K562 (cell line): ENCODE measurements around the gene PDZD2. TPM values are rescaled to one million over a fixed set of nuclear protein-coding genes. Genes with fewer than 3 reads are reported as not detected.

Experiments
- ATAC-seq: fragments of 200-7000 bp; cut with Tn5 transposase; 3 replicates; pipeline ENCODE4 v1.9.1; 2020; ENCODE audit warnings: moderate library complexity
- BruUV-seq: library from RNA; stranded (reverse); fragments of 400-500 nt; replicated peaks from 2 replicates; lab custom pipeline; 2021; lab: Mats Ljungman, UMichigan
- CTCF ChIA-PET: fragments of 300-600 bp; formaldehyde crosslinking; extraction: SDS; loops from one replicate; lab custom pipeline; 2021; ENCODE audit warnings: low intra/inter-chr PET ratio; lab: Yijun Ruan, JAX
- POLR2A ChIA-PET: fragments of 300-600, 350-650 bp; sonication (Branson Sonifier 250); formaldehyde crosslinking; extraction: SDS; loops from one replicate; lab custom pipeline; 2021; ENCODE audit warnings: antibody characterized with exemption, inconsistent platforms; lab: Yijun Ruan, JAX
- DNase-seq, 4 experiments: peaks; one replicate each; pipeline versions ENCODE4 v3.0.0 to v3.0.0-alpha.2; 2011 to 2018; ENCODE audit warnings: low spot score in 3 of 4, mixed read lengths in 3 of 4; ENCODE audit errors: extremely low read depth in 1 of 4
- FAIRE-seq: peaks from 2 replicates; lab custom pipeline; 2011; peaks lifted over from hg19 to GRCh38; lab: Jason Lieb, UNC
- H2AFZ ChIP-seq: 2 replicates; pipeline ENCODE4 v1.6.0; 2011; ENCODE audit warnings: low read depth, low read length, control low read depth, inconsistent platforms
- H3K27ac ChIP-seq: fragments of 200-600 bp; 3 replicates; pipeline ENCODE4 v1.8.0; 2011; ENCODE audit warnings: low read depth, mild to moderate bottlenecking, control low read depth, inconsistent platforms, low read length, moderate library complexity, mixed read lengths; ENCODE audit errors: extremely low read depth
- H3K27me3 ChIP-seq, 2 experiments: fragments of 300-600 bp in 1 of 2; 2 replicates in 1 of 2; 3 replicates in 1 of 2; pipeline versions ENCODE4 v1.6.0 to v1.8.0; 2011; ENCODE audit warnings: inconsistent platforms in 2 of 2, low read length in 2 of 2, mild to moderate bottlenecking in 1 of 2, mixed read lengths in 1 of 2, moderate library complexity in 1 of 2; ENCODE audit not compliant: control insufficient read depth in 2 of 2, insufficient read depth in 2 of 2
- H3K36me3 ChIP-seq: fragments of 300-600 bp; 3 replicates; pipeline ENCODE4 v1.8.0; 2011; ENCODE audit warnings: mild to moderate bottlenecking, low read length, inconsistent platforms; ENCODE audit not compliant: control insufficient read depth, insufficient read depth
- H3K4me1 ChIP-seq, 2 experiments: fragments of 200-600 bp in 1 of 2; replicated peaks in 1 of 2; 2 replicates in 1 of 2; 3 replicates in 1 of 2; pipeline versions ENCODE4 v1.5.1 to v1.8.0; 2011; ENCODE audit warnings: inconsistent platforms in 2 of 2, low read length in 2 of 2, mild to moderate bottlenecking in 1 of 2, mixed read lengths in 1 of 2, moderate library complexity in 1 of 2; ENCODE audit not compliant: control insufficient read depth in 2 of 2, insufficient read depth in 2 of 2
- H3K4me2 ChIP-seq: 2 replicates; pipeline ENCODE4 v1.6.1; 2011; ENCODE audit warnings: low read length, control low read depth, inconsistent platforms, mixed read lengths; ENCODE audit not compliant: insufficient read depth
- H3K4me3 ChIP-seq: fragments of 200-600 bp; sonication (generic), shearing (Covaris generic); 2 replicates; pipeline ENCODE4 v1.5.1; 2016; ENCODE audit warnings: control low read depth, inconsistent platforms
- H3K79me2 ChIP-seq: fragments of 200-600 bp; 3 replicates; pipeline ENCODE4 v1.8.0; 2011; ENCODE audit warnings: low read length, inconsistent platforms; ENCODE audit not compliant: control insufficient read depth, insufficient read depth
- H3K9ac ChIP-seq, 2 experiments: 2 replicates each; pipeline versions ENCODE4 v1.6.0 to v1.6.1; 2011; ENCODE audit warnings: low read depth in 2 of 2, low read length in 2 of 2, control low read depth in 1 of 2, inconsistent platforms in 1 of 2, mild to moderate bottlenecking in 1 of 2, mixed read lengths in 1 of 2; ENCODE audit not compliant: insufficient read depth in 1 of 2
- H3K9me1 ChIP-seq: one replicate; pipeline ENCODE4 v1.6.0; 2011; ENCODE audit warnings: inconsistent platforms, mild to moderate bottlenecking, low read length, moderate library complexity; ENCODE audit not compliant: control insufficient read depth, insufficient read depth
- H3K9me3 ChIP-seq: replicated peaks from 2 replicates; pipeline ENCODE4 v1.5.1; 2011; ENCODE audit warnings: low read depth, low read length, inconsistent platforms; ENCODE audit not compliant: control insufficient read depth, insufficient read depth
- H4K20me1 ChIP-seq: replicated peaks from 2 replicates; pipeline ENCODE4 v1.6.1; 2011; ENCODE audit warnings: low read length, inconsistent platforms, mixed read lengths; ENCODE audit not compliant: control insufficient read depth, insufficient read depth
- CREM ChIP-seq: IDR thresholded peaks from 2 replicates; pipeline ENCODE4 v1.6.1; 2014; ENCODE audit warnings: antibody characterized with exemption, low read depth
- FOXM1 ChIP-seq, 2 experiments: fragments of 450-650 bp in 1 of 2; sonication (generic) in 1 of 2; formaldehyde crosslinking in 1 of 2; IDR thresholded peaks; 2 replicates each; pipeline versions ENCODE4 v1.6.1 to v1.9.0; 2017 to 2022; ENCODE audit warnings: low read depth in 2 of 2, mild to moderate bottlenecking in 2 of 2, missing genetic modification reagents in 1 of 2, moderate library complexity in 1 of 2
- POLR2A ChIP-seq: fragments of 450-650 bp; conservative IDR thresholded peaks from 2 replicates; pipeline ENCODE4 v1.6.1; 2016
- POLR2G ChIP-seq: fragments of 200-400 bp; formaldehyde crosslinking; IDR thresholded peaks from 2 replicates; pipeline ENCODE4 v1.6.1; 2017; ENCODE audit warnings: low read depth, mild to moderate bottlenecking, antibody characterized with exemption, low read length, moderate library complexity
- TSC22D4 ChIP-seq: fragments of 450-650 bp; IDR thresholded peaks from 2 replicates; pipeline ENCODE4 v1.6.1; 2016; ENCODE audit warnings: missing genetic modification characterization, missing biosample characterization, control low read depth
- ZBTB8A ChIP-seq: fragments of 450-650 bp; IDR thresholded peaks from 2 replicates; pipeline ENCODE4 v1.6.1; 2018; ENCODE audit warnings: mild to moderate bottlenecking, moderate library complexity; ENCODE audit not compliant: partially characterized antibody
- ZNF561 ChIP-seq: fragments of 450-650 bp; formaldehyde crosslinking; conservative IDR thresholded peaks from 2 replicates; pipeline ENCODE4 v1.4.0; 2020; ENCODE audit warnings: mild to moderate bottlenecking, moderate library complexity
- ZNF77 ChIP-seq: fragments of 250-450 bp; sonication (Bioruptor Pico); IDR thresholded peaks from 2 replicates; pipeline ENCODE4 v1.5.0; 2020
- WGBS: fragments of 100-300 bp; shearing (Covaris generic); methylation state at CpG from one replicate; pipeline ENCODE4 v1.1.6; 2016; ENCODE audit warnings: low coverage, mixed read lengths; ENCODE audit not compliant: insufficient coverage; ENCODE audit errors: missing lambda C conversion rate; 5-methylcytosine and 5-hydroxymethylcytosine counted together
- in situ Hi-C: fragments of 300-500 bp; cut with MboI; formaldehyde crosslinking; loops from 4 replicates; pipeline ENCODE4 v1.15.0; 2018; ENCODE audit warnings: inconsistent platforms, mixed read lengths
- intact Hi-C: fragments of 100-400 bp; cut with micrococcal nuclease; formaldehyde crosslinking; loops from 2 replicates; pipeline ENCODE4 v1.14.2; 2022
- polyA plus RNA-seq, 8 experiments: library from polyadenylated mRNA; depleted of rRNA in 4 of 8; stranded (reverse) in 5 of 8; unstranded in 3 of 8; fragments of >200 nt; fragmentation: Nextera tagmentation in 2 of 8; fragmentation: Illumina TruSeq in 1 of 8; extraction: Ambion mirVana in 2 of 8; extraction: Trizol in 1 of 8; gene quantifications; 2 replicates each; pipeline versions ENCODE4 v1.2.1 to v1.2.3, GENCODE V29; 2011 to 2014; ENCODE audit warnings: inconsistent platforms in 1 of 8, missing spikeins in 1 of 8
- total RNA-seq, 7 experiments: library from RNA; depleted of rRNA in 6 of 7; stranded (reverse); fragments of >200 nt in 6 of 7; fragmentation: Illumina TruSeq in 2 of 7; extraction: Trizol in 2 of 7; gene quantifications; 2 replicates each; pipeline versions ENCODE4 v1.2.1 to v1.2.3, GENCODE V29; 2011 to 2021; ENCODE audit warnings: low replicate concordance in 1 of 7
- TF ChIP-seq, protein P1 (sequence below): fragments of 200-400 bp; formaldehyde crosslinking; IDR thresholded peaks from 2 replicates; pipeline ENCODE4 v1.6.1; 2017; ENCODE audit warnings: mild to moderate bottlenecking, low read depth, low read length, moderate library complexity

Gene PDZD2
- total and polyA plus RNA-seq, 9 of the 15 experiments (the other 6 are each of a cell fraction or from before 2014, with no cell fraction given): 0.02 to 0.08 (median 0.04) TPM; not detected in 6

DNA sequence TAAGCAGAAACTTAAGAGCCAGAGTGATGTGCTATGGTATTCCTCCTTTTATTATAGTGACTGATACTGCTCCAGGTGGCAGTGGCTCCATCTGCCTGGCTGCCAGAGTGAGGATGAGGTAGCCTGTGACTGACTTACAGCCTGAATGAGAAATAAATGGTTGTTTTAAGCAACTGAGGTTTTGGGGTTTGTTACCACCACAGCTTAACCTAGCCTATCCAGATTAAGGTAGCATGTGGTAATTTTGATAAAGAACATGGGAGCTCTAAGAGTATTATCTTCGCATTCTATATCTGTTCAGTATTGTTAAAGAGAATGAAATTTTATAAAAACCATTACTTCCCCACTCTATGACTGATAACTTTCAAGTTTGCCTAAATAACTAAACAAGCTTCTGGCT lies 496.2 kb downstream of the PDZD2 start:
- FAIRE-seq: no peak
- intact Hi-C loops (no loop called here), in situ Hi-C loops (no loop called here)
- no peaks in the 10 kb centered on the region for H4K20me1 ChIP-seq
- BruUV-seq: no TSS peak
- H3K9ac ChIP-seq: no peak overlapping the region
- DNase-seq: no peak
- H3K79me2 ChIP-seq: peaks cover 57% of the 10 kb centered on the region
- no peak overlapping the region for H3K27ac ChIP-seq
- no peaks in the 10 kb centered on the region for H3K4me1 ChIP-seq
- no peak; the same call in 2 of the 3 replicates for ATAC-seq
- no peaks in the 10 kb centered on the region for H3K27me3 ChIP-seq
- TF ChIP-seq CREM (no peak), ZNF77 (no peak), TSC22D4 (no peak), FOXM1 (IDR thresholded peaks at IDR 0.05; ENCODE audit: low read depth) (no peak), FOXM1 (CRISPR knock-in tag; IDR thresholded peaks at IDR 0.05; ENCODE audit: low read depth) (no peak)
- no peaks in the 10 kb centered on the region for H3K9me1 ChIP-seq
- 95% methylated on average over 1 of the region's 1 CpG for WGBS
- CTCF ChIA-PET: no interaction called here
- no peaks in the 10 kb centered on the region for H3K9me3 ChIP-seq
- no peak overlapping the region for H3K4me3 ChIP-seq
- POLR2A ChIA-PET: interaction anchor here (0.9 to 1.1 kb wide), 3 partner anchors 8 to 13 kb away, joined by 3 to 4 read pairs (median 3); no protein-coding TSS in a partner anchor
- no peak overlapping the region for H3K4me2 ChIP-seq
- H3K36me3 ChIP-seq: peaks cover 62% of the 10 kb centered on the region
- H2AFZ ChIP-seq: no peak overlapping the region

DNA sequence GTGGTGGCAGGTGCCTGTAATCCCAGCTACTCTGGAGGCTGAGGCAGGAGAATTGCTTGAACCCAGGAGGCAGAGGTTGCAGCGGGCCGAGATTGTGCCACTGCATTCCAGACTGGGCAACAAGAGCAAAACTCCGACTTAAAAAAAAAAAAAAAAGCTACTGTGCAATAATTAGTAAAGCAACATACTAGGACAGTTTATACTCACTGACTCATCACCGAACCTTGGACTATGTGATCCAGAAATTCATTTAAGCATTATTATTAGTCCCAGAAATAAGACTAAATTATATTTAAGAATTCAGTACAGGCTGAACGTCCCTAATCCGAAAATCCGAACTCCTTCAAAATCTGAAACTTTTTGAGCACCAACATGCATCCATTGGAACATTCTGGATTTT lies 497.4 kb downstream of the PDZD2 start:
- Histone ChIP-seq H3K4me1 (no peaks in the 10 kb centered on the region), H4K20me1 (no peaks in the 10 kb centered on the region), H3K9me1 (no peaks in the 10 kb centered on the region), H3K4me3 (no peak overlapping the region), H3K9ac (no peak overlapping the region), H3K4me2 (no peak overlapping the region), H3K36me3 (peaks cover 56% of the 10 kb centered on the region), H3K9me3 (no peaks in the 10 kb centered on the region), H3K27me3 (no peaks in the 10 kb centered on the region), H3K79me2 (peaks cover 54% of the 10 kb centered on the region), H3K27ac (no peak overlapping the region), H2AFZ (no peak overlapping the region)
- TF ChIP-seq ZBTB8A (no peak), POLR2A (0 out of 2 replicates have a peak, but pooled peaks have one; percentile 4), POLR2G (0 out of 2 replicates have a peak, but pooled peaks have one; percentile 19), ZNF561 (no peak)
- TF ChIP-seq, protein P1, sequence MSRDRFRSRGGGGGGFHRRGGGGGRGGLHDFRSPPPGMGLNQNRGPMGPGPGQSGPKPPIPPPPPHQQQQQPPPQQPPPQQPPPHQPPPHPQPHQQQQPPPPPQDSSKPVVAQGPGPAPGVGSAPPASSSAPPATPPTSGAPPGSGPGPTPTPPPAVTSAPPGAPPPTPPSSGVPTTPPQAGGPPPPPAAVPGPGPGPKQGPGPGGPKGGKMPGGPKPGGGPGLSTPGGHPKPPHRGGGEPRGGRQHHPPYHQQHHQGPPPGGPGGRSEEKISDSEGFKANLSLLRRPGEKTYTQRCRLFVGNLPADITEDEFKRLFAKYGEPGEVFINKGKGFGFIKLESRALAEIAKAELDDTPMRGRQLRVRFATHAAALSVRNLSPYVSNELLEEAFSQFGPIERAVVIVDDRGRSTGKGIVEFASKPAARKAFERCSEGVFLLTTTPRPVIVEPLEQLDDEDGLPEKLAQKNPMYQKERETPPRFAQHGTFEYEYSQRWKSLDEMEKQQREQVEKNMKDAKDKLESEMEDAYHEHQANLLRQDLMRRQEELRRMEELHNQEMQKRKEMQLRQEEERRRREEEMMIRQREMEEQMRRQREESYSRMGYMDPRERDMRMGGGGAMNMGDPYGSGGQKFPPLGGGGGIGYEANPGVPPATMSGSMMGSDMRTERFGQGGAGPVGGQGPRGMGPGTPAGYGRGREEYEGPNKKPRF: no peak
- DNase-seq (no peak), FAIRE-seq (no peak), ATAC-seq (no peak)
- ChIA-PET CTCF (no interaction called here), POLR2A (no interaction called here)
- intact Hi-C loops (no loop called here), in situ Hi-C loops (no loop called here)
- 96% methylated on average over 5 of the region's 7 CpGs for WGBS
- no TSS peak for BruUV-seq
